ENCODE results near the gene NLGN3. TPM values are rescaled to one million over a fixed set of nuclear protein-coding genes. Genes with fewer than 3 reads are reported as not detected.

The NLGN3 gene
- total and polyA plus RNA-seq, 2 donors (not counting 1 experiment from before 2014, with no cell fraction given): 0.41 to 0.83 TPM

DNA sequence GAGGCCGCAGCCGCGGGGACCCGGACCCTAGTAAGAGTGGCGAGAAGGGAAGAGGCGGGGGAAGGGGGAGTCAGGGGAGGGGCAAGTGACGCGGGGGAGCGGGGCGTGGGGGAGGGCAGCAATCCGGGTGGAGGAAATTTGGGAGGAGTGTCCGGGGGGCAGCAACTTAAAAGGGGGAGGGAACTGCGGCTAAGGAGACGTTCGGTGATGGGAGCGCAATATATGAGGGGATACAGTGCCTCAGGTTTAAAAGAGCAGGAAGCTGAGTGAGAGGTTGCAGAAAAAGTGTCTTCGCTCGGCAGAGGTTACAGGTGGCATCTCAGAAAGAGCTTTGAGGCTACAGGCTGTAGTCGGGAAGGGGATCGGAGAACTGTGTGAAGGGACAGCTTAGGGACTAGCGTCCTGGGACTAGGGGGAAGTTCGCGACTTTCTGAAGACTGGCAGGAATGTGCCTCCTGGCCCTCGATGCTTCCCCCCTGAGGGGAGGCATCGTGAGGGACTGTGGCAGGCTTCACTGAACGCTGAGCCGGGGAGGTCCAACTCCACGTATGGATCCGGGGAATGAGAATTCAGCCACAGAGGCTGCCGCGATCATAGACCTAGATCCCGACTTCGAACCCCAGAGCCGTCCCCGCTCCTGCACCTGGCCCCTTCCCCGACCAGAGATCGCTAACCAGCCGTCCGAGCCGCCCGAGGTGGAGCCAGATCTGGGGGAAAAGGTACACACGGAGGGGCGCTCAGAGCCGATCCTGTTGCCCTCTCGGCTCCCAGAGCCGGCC lies 48.5 kb upstream of the NLGN3 start:
- Histone ChIP-seq H3K4me1 (ENCODE audit: control insufficient read depth, extremely low read depth, insufficient read depth, low read length) (no peaks in the 10 kb centered on the region), H2AFZ (ENCODE audit: low read length) (peak overlapping the region; percentile 37), H3K9me3 (ENCODE audit: control insufficient read depth, insufficient read depth, low read depth, low read length) (no peaks in the 10 kb centered on the region), H3K27ac (ENCODE audit: insufficient read depth, low read length) (no peak overlapping the region), H3K4me2 (ENCODE audit: extremely low read depth, insufficient read depth, low read length) (peak overlapping the region; percentile 80), H3K36me3 (ENCODE audit: control insufficient read depth, insufficient read depth, low read length) (no peaks in the 10 kb centered on the region), H3K27me3 (ENCODE audit: control insufficient read depth, insufficient read depth, low read length) (no peaks in the 10 kb centered on the region), H4K20me1 (ENCODE audit: control insufficient read depth, extremely low read depth, insufficient read depth, low read length) (no peaks in the 10 kb centered on the region), H3K9ac (ENCODE audit: insufficient read depth, low read length) (no peak overlapping the region), H3K79me2 (ENCODE audit: control insufficient read depth, insufficient read depth, low read length) (no peaks in the 10 kb centered on the region), H3K4me3 (replicated peaks in 1 of 4; ENCODE audit: control extremely low read depth in 1 of 4, insufficient read depth in 1 of 4, low read depth in 3 of 4, low read length in 4 of 4) (peak overlapping the region; percentile 33 to 85 (median 64))
- DNase-seq (ENCODE audit: low read depth in 2 of 2): peak in 1 of 2 donors; percentile 47
- no peak for TF ChIP-seq EZH2 (IDR thresholded peaks at IDR 0.05; ENCODE audit: low read length, missing control alignments)
- TF ChIP-seq, protein P1, sequence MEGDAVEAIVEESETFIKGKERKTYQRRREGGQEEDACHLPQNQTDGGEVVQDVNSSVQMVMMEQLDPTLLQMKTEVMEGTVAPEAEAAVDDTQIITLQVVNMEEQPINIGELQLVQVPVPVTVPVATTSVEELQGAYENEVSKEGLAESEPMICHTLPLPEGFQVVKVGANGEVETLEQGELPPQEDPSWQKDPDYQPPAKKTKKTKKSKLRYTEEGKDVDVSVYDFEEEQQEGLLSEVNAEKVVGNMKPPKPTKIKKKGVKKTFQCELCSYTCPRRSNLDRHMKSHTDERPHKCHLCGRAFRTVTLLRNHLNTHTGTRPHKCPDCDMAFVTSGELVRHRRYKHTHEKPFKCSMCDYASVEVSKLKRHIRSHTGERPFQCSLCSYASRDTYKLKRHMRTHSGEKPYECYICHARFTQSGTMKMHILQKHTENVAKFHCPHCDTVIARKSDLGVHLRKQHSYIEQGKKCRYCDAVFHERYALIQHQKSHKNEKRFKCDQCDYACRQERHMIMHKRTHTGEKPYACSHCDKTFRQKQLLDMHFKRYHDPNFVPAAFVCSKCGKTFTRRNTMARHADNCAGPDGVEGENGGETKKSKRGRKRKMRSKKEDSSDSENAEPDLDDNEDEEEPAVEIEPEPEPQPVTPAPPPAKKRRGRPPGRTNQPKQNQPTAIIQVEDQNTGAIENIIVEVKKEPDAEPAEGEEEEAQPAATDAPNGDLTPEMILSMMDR (conservative IDR thresholded peaks at IDR 0.05 in 1 of 2, IDR thresholded peaks at IDR 0.05 in 1 of 2; ENCODE audit: low read depth in 1 of 2, low read length in 2 of 2): no peak

GRCh38 chrX:71096760-71097032 lies 47.9 kb upstream of the NLGN3 start:
- Histone ChIP-seq H3K9me3 (ENCODE audit: control insufficient read depth, insufficient read depth, low read depth, low read length) (no peaks in the 10 kb centered on the region), H2AFZ (ENCODE audit: low read length) (no peak overlapping the region), H3K4me1 (ENCODE audit: control insufficient read depth, extremely low read depth, insufficient read depth, low read length) (no peaks in the 10 kb centered on the region), H3K27me3 (ENCODE audit: control insufficient read depth, insufficient read depth, low read length) (no peaks in the 10 kb centered on the region), H3K79me2 (ENCODE audit: control insufficient read depth, insufficient read depth, low read length) (no peaks in the 10 kb centered on the region), H3K27ac (ENCODE audit: insufficient read depth, low read length) (no peak overlapping the region), H4K20me1 (ENCODE audit: control insufficient read depth, extremely low read depth, insufficient read depth, low read length) (no peaks in the 10 kb centered on the region), H3K36me3 (ENCODE audit: control insufficient read depth, insufficient read depth, low read length) (no peaks in the 10 kb centered on the region), H3K4me3 (replicated peaks in 1 of 4; ENCODE audit: control extremely low read depth in 1 of 4, insufficient read depth in 1 of 4, low read depth in 3 of 4, low read length in 4 of 4) (peak overlapping the region; percentile 33 to 85 (median 64)), H3K4me2 (ENCODE audit: extremely low read depth, insufficient read depth, low read length) (peak overlapping the region; percentile 80), H3K9ac (ENCODE audit: insufficient read depth, low read length) (no peak overlapping the region)
- no peak for TF ChIP-seq EZH2 (IDR thresholded peaks at IDR 0.05; ENCODE audit: low read length, missing control alignments)
- TF ChIP-seq, protein P1 (conservative IDR thresholded peaks at IDR 0.05 in 1 of 2, IDR thresholded peaks at IDR 0.05 in 1 of 2; ENCODE audit: low read depth in 1 of 2, low read length in 2 of 2): no peak
- no peak for DNase-seq (ENCODE audit: low read depth in 2 of 2)

DNA sequence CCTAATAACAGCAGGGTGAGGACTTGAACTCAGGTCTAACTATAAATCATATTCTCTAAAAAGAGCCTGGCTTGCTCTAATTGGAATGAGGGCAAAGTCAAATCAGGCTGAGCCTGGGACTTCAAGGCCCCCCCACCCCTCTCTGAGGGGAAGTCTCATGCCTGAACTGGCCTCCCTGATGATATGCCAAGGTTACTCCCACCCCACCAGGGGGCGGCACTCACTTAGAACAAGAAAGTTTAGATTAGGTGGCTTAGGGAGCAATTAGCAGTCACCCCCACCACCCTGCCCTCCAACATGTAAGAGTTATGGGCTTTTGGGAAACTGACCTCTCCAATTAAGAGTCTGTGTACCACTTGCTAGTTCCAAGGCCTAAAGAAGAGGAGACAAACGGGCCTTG lies 46.3 kb upstream of the NLGN3 start:
- no peak overlapping the region for H3K4me2 ChIP-seq (ENCODE audit: extremely low read depth, insufficient read depth, low read length)
- no peaks in the 10 kb centered on the region for H3K27me3 ChIP-seq (ENCODE audit: control insufficient read depth, insufficient read depth, low read length)
- no peaks in the 10 kb centered on the region for H3K36me3 ChIP-seq (ENCODE audit: control insufficient read depth, insufficient read depth, low read length)
- no peak overlapping the region for H2AFZ ChIP-seq (ENCODE audit: low read length)
- no peaks in the 10 kb centered on the region for H4K20me1 ChIP-seq (ENCODE audit: control insufficient read depth, extremely low read depth, insufficient read depth, low read length)
- H3K9me3 ChIP-seq (ENCODE audit: control insufficient read depth, insufficient read depth, low read depth, low read length): no peaks in the 10 kb centered on the region
- H3K9ac ChIP-seq (ENCODE audit: insufficient read depth, low read length): no peak overlapping the region
- H3K79me2 ChIP-seq (ENCODE audit: control insufficient read depth, insufficient read depth, low read length): no peaks in the 10 kb centered on the region
- no peaks in the 10 kb centered on the region for H3K4me1 ChIP-seq (ENCODE audit: control insufficient read depth, extremely low read depth, insufficient read depth, low read length)
- no peak for TF ChIP-seq EZH2 (IDR thresholded peaks at IDR 0.05; ENCODE audit: low read length, missing control alignments)
- TF ChIP-seq, protein P1 (conservative IDR thresholded peaks at IDR 0.05 in 1 of 2, IDR thresholded peaks at IDR 0.05 in 1 of 2; ENCODE audit: low read depth in 1 of 2, low read length in 2 of 2): peak; percentile 31 to 42
- no peak overlapping the region for H3K27ac ChIP-seq (ENCODE audit: insufficient read depth, low read length)
- no peak overlapping the region for H3K4me3 ChIP-seq (replicated peaks in 1 of 4; ENCODE audit: control extremely low read depth in 1 of 4, insufficient read depth in 1 of 4, low read depth in 3 of 4, low read length in 4 of 4)
- peak; percentile 25 to 46 for DNase-seq (ENCODE audit: low read depth in 2 of 2)

Measured in fibroblast of lung (primary cell).